Stimulated activated CD4-positive, alpha-beta T cell treated with anti-CD3 and anti-CD28 coated beads, Interleukin-1b, Interleukin-23, amount 100 ng/mL, for 48 hours (primary cell): ENCODE results near the gene AP1S3.

ENCODE experiments used
- DNase-seq: peaks from one replicate; pipeline ENCODE4 v3.0.0-alpha.2; 2020

Gene AP1S3

DNA sequence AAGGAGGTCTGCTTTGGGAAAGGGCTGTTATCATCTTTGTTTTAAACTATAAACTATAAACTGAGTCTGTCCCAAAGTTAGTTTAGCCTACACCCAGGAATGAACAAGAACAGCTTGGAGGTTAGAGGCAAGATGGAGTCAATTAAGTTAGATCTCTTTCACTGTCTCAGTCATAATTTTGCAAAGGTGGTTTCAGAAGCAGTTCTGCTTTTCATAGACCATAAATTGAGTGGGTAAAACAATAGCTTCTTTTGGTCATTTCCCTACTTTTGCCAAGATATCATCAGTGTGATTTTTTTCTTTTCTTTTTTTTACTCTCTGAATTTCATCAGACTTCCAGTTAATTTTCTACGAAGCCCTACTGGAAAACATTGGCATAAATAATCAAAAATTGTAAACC is 117.0 kb downstream of the AP1S3 start:
- DNase-seq = no peak

- DNase-seq = no peak
Observed at GRCh38 chr2:223712642-223713041, 124.7 kb downstream of the AP1S3 start.

DNA sequence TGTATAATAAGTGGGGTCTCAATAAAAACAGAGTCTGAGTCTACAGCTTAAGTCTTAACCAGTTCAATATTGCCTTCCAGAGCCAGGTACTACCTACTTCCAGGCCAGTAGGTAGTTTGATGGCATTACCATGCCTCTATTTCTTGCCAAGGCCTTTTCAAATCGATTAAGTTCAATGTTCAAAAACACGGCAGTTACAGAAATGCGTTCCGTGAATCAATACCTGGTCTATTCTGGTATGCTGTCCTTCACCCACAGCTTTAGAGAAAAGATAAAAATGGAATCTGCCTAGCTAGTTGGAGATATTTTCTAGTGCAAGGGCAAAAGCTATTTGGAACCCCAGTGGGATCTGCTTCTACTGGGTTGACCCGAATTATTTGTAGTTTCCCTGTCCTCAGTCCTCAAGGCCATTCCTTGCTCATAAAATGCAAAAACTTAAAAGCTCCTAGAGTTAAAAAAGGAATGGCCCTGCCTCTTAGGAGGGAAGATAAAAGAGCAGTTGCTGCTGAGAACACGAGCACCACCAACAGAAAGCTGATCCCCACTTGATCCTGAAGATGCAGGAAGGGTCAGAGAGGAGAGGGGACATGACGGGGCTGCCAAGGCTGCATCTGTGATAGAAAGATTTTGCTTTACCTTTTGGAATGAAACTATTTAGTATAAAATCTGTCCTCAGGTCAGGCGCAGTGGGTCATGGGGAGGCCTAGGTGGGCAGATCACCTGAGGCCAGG is 125.6 kb downstream of the AP1S3 start:
- DNase-seq = no peak
